ENCODE measurements around the gene GPN1.
"Not testable (repeated sequence)": the region's sequence is repeated elsewhere in the genome, so short reads cannot be mapped to it uniquely, and the experiment has no call there.

Gene GPN1

GRCh38 chr2:27606611-27607010 lies 22.2 kb upstream of the GPN1 start:
- no peak for TF ChIP-seq ZNF274 (IDR thresholded peaks at IDR 0.05; ENCODE audit: low read depth, low read length)
- no peak overlapping the region for H3K4me3 ChIP-seq (ENCODE audit: low read length)

GRCh38 chr2:27613985-27614384 lies 14.9 kb upstream of the GPN1 start:
- no peak for TF ChIP-seq ZNF274 (IDR thresholded peaks at IDR 0.05; ENCODE audit: low read depth, low read length)
- H3K4me3 ChIP-seq (ENCODE audit: low read length): no peak overlapping the region

DNA sequence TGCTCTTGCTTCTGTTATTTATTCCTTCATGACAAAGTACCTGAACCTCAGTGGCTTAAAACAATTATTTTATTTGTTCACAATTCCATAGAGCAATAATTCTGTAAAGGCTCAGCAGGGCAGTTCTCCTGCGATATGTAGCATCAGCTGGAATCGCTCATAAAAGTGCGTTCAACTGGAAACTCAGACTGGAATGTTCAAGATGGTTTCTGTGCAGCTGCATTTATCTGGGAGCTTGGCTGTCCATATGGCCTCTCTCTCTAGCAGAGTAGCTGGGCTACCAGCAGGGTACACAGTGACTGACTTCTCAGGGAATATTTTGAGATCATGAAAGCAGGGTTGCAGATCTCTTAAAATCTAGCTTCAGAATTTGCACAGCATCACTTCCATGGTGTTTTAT lies 13.5 kb upstream of the GPN1 start:
- H3K4me3 ChIP-seq (ENCODE audit: low read length): no peak overlapping the region

GRCh38 chr2:27621524-27621923 lies 7.3 kb upstream of the GPN1 start:
- no peak for TF ChIP-seq ZNF274 (IDR thresholded peaks at IDR 0.05; ENCODE audit: low read depth, low read length)
- H3K4me3 ChIP-seq (ENCODE audit: low read length): no peak overlapping the region

More for the DNA sequence above, 13.5 kb upstream of the GPN1 start:
- no peak for TF ChIP-seq ZNF274 (IDR thresholded peaks at IDR 0.05; ENCODE audit: low read depth, low read length)

GRCh38 chr2:27622921-27623384 lies 5.9 kb upstream of the GPN1 start:
- H3K4me3 ChIP-seq (ENCODE audit: low read length): no peak overlapping the region
- TF ChIP-seq ZNF274 (IDR thresholded peaks at IDR 0.05; ENCODE audit: low read depth, low read length): no peak

GRCh38 chr2:27624943-27625342 lies 3.9 kb upstream of the GPN1 start:
- H3K4me3 ChIP-seq (ENCODE audit: low read length): no peak overlapping the region
- no peak for TF ChIP-seq ZNF274 (IDR thresholded peaks at IDR 0.05; ENCODE audit: low read depth, low read length)

DNA sequence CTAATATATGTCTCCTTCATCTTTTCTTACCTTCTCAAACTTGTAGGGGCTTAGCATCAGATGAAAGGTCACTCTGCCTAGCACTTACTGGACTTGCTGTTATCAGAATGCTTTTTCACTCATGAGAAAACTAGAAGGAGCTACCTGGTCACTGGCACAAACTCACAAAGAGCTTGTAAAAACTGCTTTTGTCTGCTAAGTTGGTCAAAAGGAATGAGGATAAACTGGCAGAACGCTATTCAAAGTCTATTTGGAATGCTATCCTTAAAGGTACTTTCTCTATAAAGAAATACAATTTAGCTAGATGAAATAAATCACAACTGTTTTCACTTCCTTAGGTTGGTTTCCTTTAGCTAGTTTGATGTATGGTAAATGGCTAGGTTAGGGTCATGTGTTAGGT lies 2.5 kb upstream of the GPN1 start:
- not testable (repeated sequence) for H3K4me3 ChIP-seq (ENCODE audit: low read length)

GRCh38 chr2:27626921-27627320 lies 1.9 kb upstream of the GPN1 start:
- not testable (repeated sequence) for H3K4me3 ChIP-seq (ENCODE audit: low read length)

DNA sequence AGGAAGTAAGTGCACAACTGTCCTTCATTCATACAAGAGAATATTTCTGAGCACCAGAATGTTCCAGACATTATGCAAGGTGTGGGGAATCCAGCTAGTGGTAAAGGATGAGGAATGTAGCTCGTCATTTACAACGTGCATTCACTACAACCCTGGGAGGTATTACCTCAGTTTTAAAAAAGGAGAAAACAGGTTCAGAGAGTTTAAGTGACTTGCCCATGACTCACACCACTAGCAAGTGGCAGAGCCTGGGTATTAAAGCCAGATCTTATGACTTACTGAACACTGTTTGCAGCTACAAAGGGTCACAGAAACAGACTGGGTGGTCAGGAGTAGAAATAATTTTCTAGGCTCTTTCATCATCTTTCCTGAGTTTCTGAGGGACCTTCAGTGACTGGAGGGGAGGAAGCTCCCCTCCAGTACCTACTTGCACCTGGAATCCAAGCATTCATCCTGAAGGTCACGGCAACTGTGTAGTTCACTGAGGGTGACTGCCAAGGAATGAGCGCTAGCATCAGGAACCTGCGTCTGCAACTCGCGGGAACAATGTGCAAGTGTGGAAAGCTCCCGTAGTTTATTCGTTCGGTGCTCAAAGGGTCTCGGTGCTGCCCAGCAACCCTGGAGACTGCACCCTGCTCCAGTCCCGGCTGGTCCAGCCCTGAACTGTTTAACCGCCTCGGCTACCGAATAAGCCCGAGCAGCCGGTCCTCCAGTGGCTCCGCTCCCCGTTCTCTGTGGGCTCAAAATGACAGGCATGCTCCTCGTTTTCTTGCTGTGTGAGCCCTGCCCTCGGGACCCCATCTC lies 685 bp upstream of the GPN1 start:
- TF ChIP-seq ZNF274 (IDR thresholded peaks at IDR 0.05; ENCODE audit: low read depth, low read length): no peak
- H3K4me3 ChIP-seq (ENCODE audit: low read length): peak overlapping the region; percentile 96

GRCh38 chr2:27630257-27630656 lies 1.4 kb downstream of the GPN1 start:
- H3K4me3 ChIP-seq (ENCODE audit: low read length): not testable (repeated sequence)

DNA sequence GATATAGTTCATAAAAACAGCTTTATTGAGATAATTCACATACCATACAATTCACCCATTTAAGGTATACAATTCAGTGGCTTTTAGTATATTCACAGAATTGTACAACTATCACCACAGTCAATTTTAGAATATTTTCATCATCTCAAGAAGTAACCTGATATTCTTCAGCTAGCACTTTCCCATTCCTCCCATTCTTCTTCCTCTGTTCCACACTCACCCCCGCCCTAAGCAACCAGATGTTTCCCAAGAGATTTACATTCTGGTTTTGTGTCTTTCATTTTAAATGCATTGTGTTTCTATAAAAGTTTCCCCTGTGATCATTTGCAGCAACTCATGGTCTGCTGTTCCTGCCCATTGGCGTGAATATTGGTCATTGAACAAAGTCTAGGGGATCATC lies 5.4 kb downstream of the GPN1 start:
- TF ChIP-seq ZNF274 (IDR thresholded peaks at IDR 0.05; ENCODE audit: low read depth, low read length): no peak
- H3K4me3 ChIP-seq (ENCODE audit: low read length): no peak overlapping the region

GRCh38 chr2:27636766-27637165 lies 7.9 kb downstream of the GPN1 start:
- no peak for TF ChIP-seq ZNF274 (IDR thresholded peaks at IDR 0.05; ENCODE audit: low read depth, low read length)

DNA sequence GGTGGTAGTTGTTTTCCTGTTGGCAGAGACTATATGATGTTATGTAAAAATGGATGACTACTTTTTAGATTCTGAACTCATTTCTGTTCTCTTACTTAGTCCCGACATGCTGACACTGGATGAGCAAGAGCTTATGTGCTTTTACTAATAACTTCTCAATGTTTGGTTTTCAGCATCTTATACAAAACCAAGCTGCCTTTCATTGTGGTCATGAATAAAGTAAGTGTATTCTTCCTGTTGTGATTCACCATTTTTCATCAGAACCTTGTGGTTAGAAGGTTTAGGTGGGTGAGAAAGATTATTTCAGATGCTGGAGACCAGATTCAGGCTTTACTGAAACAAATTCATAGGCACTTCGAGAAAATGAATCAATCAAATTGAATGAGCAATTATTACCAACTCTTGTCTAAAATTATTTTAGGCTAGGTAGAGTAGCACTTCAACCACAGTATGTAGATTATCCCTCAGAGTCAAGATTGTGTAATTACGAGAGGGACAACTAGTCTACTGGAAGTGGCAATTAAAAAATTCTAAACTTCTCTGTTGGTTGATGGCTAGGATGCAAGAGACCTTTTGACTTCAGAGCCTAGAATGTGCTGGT lies 9.3 kb downstream of the GPN1 start:
- no peak for TF ChIP-seq ZNF274 (IDR thresholded peaks at IDR 0.05; ENCODE audit: low read depth, low read length)
- H3K4me3 ChIP-seq (ENCODE audit: low read length): no peak overlapping the region

More at GRCh38 chr2:27636766-27637165, 7.9 kb downstream of the GPN1 start:
- no peak overlapping the region for H3K4me3 ChIP-seq (ENCODE audit: low read length)

GRCh38 chr2:27638709-27639108 lies 9.9 kb downstream of the GPN1 start:
- TF ChIP-seq ZNF274 (IDR thresholded peaks at IDR 0.05; ENCODE audit: low read depth, low read length): no peak
- no peak overlapping the region for H3K4me3 ChIP-seq (ENCODE audit: low read length)

DNA sequence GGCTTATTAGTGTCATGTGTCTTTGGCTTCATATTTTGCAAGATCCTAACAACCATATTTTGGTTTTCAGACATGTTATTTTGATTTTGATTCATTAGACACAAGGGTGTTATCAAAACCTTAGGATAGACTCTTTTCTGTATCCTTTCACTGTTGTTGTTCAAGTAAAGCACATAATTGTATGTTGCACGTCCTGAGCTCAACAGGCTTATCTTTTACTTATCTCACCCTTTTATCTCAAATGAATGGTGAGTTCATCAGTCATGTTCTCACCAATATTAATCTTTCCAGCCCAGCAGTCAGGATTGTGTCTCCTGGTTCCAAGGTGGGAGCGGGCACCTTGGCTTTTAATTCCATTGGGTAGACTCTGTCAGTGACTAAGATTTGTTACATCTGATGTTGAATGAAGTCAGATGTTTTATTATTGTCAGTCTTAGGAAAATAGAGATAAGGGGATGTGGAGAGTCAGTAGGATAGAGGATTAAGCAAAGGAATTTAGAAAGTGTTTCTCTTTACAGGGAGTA lies 11.9 kb downstream of the GPN1 start:
- TF ChIP-seq ZNF274 (IDR thresholded peaks at IDR 0.05; ENCODE audit: low read depth, low read length): no peak
- no peak overlapping the region for H3K4me3 ChIP-seq (ENCODE audit: low read length)
